Common myeloid progenitor, CD34-positive (primary cell): ENCODE data around the gene PLEKHA6.

ENCODE experiments used
- CTCF ChIA-PET: fragments of 350-600 bp; sonication (Branson Sonifier 250); formaldehyde crosslinking; loops from one replicate; lab custom pipeline; 2021; ENCODE audit warnings: antibody characterized with exemption; lab: Charles Lee
- POLR2A ChIA-PET: fragments of 350-600 bp; sonication (Branson Sonifier 250); formaldehyde crosslinking; loops from one replicate; lab custom pipeline; 2021; ENCODE audit warnings: antibody characterized with exemption; lab: Charles Lee
- DNase-seq, 3 donors: peaks; one replicate each; pipeline versions ENCODE4 v3.0.0 to v3.0.0-alpha.2; 2013
- H3K27ac ChIP-seq, 2 experiments: 1 replicate in 1 of 2; 2 replicates in 1 of 2; pipeline ENCODE4 v1.7.0; 2013; ENCODE audit warnings: inconsistent platforms in 2 of 2, low read length in 2 of 2, mild to moderate bottlenecking in 2 of 2, low read depth in 1 of 2, moderate library complexity in 1 of 2; ENCODE audit not compliant: severe bottlenecking in 2 of 2, insufficient read depth in 1 of 2, poor library complexity in 1 of 2
- H3K27me3 ChIP-seq, 5 experiments: replicated peaks in 2 of 5; 1 replicate in 3 of 5; 2 replicates in 2 of 5; pipeline versions ENCODE4 v1.6.1 to v1.7.0; 2013; ENCODE audit warnings: low read length in 4 of 5, mild to moderate bottlenecking in 2 of 5, moderate library complexity in 2 of 5, inconsistent platforms in 1 of 5; ENCODE audit not compliant: insufficient read depth in 5 of 5, control insufficient read depth in 4 of 5
- H3K36me3 ChIP-seq, 4 experiments: 1 replicate in 2 of 4; 2 replicates in 2 of 4; pipeline versions ENCODE4 v1.6.1 to v1.7.0; 2013; ENCODE audit warnings: low read length in 3 of 4, control low read depth in 1 of 4, mild to moderate bottlenecking in 1 of 4; ENCODE audit not compliant: control insufficient read depth in 4 of 4, insufficient read depth in 4 of 4
- H3K4me1 ChIP-seq, 4 experiments: 1 replicate in 3 of 4; 2 replicates in 1 of 4; pipeline versions ENCODE4 v1.6.1 to v1.7.1; 2013; ENCODE audit warnings: low read length in 3 of 4, mild to moderate bottlenecking in 3 of 4, control low read depth in 1 of 4, inconsistent platforms in 1 of 4, moderate library complexity in 1 of 4; ENCODE audit not compliant: control insufficient read depth in 4 of 4, insufficient read depth in 4 of 4; ENCODE audit errors: control extremely low read depth in 1 of 4
- H3K4me3 ChIP-seq, 7 experiments: 1 replicate in 4 of 7; 2 replicates in 3 of 7; pipeline versions ENCODE4 v1.5.1 to v1.7.0; 2013; ENCODE audit warnings: mild to moderate bottlenecking in 7 of 7, low read length in 6 of 7, moderate library complexity in 6 of 7, inconsistent platforms in 2 of 7, low read depth in 2 of 7, control low read depth in 1 of 7; ENCODE audit not compliant: insufficient read depth in 4 of 7, control insufficient read depth in 1 of 7; ENCODE audit errors: extremely low read depth in 1 of 7
- H3K9me3 ChIP-seq, 5 experiments: 1 replicate in 4 of 5; 2 replicates in 1 of 5; pipeline versions ENCODE4 v1.6.1 to v1.7.1; 2013; ENCODE audit warnings: low read length in 4 of 5, mild to moderate bottlenecking in 2 of 5, inconsistent platforms in 1 of 5, low read depth in 1 of 5, moderate library complexity in 1 of 5; ENCODE audit not compliant: control insufficient read depth in 4 of 5, insufficient read depth in 2 of 5; ENCODE audit errors: control extremely low read depth in 1 of 5
- WGBS: methylation state at CpG from one replicate; pipeline ENCODE4 v1.1.5; 2013; ENCODE audit not compliant: insufficient coverage; 5-methylcytosine and 5-hydroxymethylcytosine counted together

The PLEKHA6 gene

DNA sequence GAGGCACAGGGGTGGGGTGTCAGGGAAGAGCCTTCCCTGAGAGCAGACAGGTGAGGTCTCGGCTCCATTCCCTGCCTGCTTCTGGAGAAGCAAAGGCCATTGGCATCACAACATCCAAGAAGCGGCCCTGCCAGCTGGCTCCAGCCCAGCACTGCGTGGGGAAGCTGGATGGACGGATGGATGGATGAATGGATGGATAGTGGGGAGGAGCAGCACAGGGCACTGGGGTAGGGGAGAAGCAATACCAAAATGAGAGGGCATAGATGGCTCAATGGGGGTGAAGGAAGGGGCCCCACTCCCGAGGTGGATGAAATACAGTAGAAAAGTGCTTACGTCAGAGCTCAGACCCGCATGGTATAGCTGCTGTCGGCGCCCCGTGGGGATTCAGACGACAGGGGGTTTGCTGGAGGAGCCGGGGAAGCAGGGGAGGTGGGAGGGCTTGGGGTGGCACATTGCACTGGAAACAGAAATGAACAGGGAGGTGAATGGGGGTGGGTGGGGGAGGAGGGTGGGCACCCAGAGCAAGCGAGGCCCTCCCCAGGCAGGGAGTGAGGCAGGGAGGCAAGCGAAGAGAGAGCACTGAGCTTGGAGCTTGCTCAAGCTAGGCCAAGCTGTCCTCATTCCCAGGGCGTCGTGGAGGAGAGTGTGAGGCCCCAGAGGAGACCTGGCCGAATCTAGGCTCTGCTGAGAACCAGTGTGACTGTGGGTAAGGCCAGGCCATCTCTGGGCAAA is 136.4 kb downstream of the PLEKHA6 start:
- Histone ChIP-seq H3K4me3 (no peak overlapping the region), H3K27me3 (no peaks in the 10 kb centered on the region), H3K9me3 (no peaks in the 10 kb centered on the region), H3K36me3 (peaks cover 0 to 5% (median under 1%) of the 10 kb centered on the region in 4 experiments), H3K4me1 (peaks cover 0 to 17% (median 9%) of the 10 kb centered on the region in 4 experiments), H3K27ac (no peak overlapping the region)
- WGBS, result 95% methylated on average over 10 of the region's 17 CpGs
- POLR2A ChIA-PET, result no interaction called here
- CTCF ChIA-PET, result interaction anchor here (0.8 to 1.3 kb wide), 2 partner anchors 10 to 140 kb away, joined by 3 to 4 read pairs; partner anchors contain the start of gene GOLT1A
- DNase-seq, result no peak

DNA sequence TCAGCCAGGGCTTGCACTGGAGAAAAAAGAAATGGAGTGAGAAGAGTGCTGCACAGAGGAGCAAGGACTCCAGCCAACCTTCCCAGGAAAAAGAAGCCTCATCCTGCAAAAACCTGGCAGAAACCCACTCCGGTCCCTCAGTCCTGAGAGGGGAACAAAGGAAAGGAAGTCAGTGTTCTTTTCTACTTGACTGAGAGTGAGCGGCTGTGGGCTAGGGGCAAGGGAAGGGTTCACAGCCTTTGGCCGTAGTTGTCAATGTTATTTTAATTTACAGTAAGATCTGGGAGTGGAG is 137.0 kb downstream of the PLEKHA6 start:
- no peak for DNase-seq
- CTCF ChIA-PET, result no interaction called here
- Histone ChIP-seq H3K36me3 (peaks cover 0 to 4% (median 0%) of the 10 kb centered on the region in 4 experiments), H3K4me3 (no peak overlapping the region), H3K27ac (no peak overlapping the region), H3K9me3 (no peaks in the 10 kb centered on the region), H3K4me1 (peaks cover 0 to 19% (median 10%) of the 10 kb centered on the region in 4 experiments), H3K27me3 (no peaks in the 10 kb centered on the region)
- WGBS, result 100% methylated on average over 3 of the region's 3 CpGs
- POLR2A ChIA-PET, result no interaction called here

DNA sequence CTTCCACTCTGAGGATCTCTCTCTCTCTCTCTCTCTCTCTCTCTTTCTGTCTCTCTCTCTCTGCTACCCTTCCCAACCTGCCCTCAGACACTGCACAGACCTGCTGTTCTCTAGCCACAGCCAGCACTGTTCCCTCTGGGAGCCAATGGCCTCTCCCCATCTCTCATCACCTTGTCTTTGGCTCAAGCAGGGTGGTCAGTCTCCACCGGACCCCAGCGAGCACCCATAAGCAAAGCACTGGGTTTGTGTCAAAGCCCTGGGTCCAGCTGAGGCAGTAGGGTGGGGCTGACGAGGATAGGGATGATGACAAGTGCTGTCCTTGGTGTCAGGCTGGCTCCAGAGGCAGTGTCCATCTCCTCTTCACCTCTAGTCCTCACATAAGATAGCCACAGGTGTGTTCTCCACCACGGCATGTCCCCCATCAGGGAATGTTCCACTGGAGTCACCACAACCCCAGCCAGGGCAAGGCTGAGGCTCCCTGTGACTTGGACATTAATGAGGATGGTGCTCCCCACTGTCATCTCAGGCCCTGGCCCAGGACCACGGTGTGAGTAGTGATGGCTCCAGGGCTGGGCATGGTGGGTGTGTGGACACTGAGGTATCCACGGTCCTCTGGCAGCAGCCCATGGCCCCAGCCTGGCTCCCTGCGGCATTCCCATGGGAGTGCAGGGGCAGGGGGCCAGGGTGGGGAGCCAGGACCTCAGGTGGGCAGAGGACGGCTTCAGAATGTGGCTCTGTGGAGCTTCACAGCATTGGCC is 137.5 kb downstream of the PLEKHA6 start:
- H3K27ac ChIP-seq, result no peak overlapping the region
- ChIA-PET CTCF (no interaction called here), POLR2A (no interaction called here)
- no peaks in the 10 kb centered on the region for H3K27me3 ChIP-seq
- no peak overlapping the region for H3K4me3 ChIP-seq
- no peak for DNase-seq
- H3K4me1 ChIP-seq, result peaks cover 0 to 19% (median 10%) of the 10 kb centered on the region in 4 experiments
- peaks cover 0 to 4% (median 0%) of the 10 kb centered on the region in 4 experiments for H3K36me3 ChIP-seq
- no peaks in the 10 kb centered on the region for H3K9me3 ChIP-seq
- 93% methylated on average over 7 of the region's 8 CpGs for WGBS

DNA sequence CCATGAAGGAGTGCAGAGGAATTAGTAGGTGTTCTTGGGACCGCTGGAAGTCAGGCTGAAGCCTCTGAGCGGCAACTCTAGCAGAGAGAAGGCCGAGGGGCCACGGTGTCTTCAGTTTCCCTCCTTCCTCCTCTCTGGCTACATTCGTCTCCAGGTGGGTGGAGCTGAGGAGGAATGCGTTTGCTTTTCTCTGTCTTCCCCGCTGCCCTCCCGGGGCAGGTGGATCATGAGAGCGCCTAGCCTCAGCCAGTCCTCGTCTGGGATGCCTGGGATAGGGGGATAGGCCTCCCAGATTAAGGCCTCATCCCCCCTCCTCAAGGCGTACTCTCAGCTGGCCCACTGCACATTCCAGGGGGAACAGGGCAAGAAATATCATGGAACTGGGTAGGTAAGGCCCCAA is 138.5 kb downstream of the PLEKHA6 start:
- ChIA-PET CTCF (interaction anchor here (0.7 kb wide), 1 partner anchor 186 kb away, joined by 3 read pairs; no protein-coding TSS in a partner anchor), POLR2A (no interaction called here)
- Histone ChIP-seq H3K27ac (no peak overlapping the region), H3K27me3 (no peaks in the 10 kb centered on the region), H3K9me3 (no peaks in the 10 kb centered on the region), H3K36me3 (peaks cover 0 to 4% (median 0%) of the 10 kb centered on the region in 4 experiments), H3K4me3 (no peak overlapping the region), H3K4me1 (peaks cover 0 to 13% (median 9%) of the 10 kb centered on the region in 4 experiments)
- 88% methylated on average over 5 of the region's 11 CpGs for WGBS
- DNase-seq, result no peak

DNA sequence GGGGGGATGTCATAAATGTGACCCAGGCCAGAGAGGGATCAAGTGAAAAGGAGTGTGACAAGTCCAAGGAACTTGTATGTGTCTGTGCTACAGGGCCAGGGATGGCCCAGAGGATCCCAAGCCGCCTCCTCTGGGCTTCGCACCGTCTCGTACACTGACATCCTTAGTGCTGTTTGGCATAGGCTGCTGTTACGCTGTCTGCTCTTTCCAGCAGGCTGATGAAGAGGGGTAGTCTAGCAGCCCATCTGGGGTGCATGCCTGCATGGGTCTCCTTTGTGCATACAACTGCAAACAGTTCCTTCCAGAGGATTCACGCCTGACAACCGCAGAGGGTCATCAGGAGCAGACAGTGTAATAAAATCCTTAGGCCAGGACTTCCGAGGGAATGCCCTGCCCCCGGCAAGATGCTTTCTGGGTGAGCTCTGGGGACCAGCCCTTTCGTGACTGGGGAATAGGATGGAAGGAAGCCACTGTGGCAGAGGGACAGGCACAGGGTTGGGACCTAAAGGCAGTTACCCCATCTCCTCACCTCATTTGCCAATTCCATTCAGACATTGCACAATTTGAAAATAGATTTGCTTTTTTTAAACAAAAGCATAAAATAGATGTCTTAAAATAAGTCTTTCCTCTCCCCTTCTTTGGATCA is 139.6 kb downstream of the PLEKHA6 start:
- WGBS, result 96% methylated on average over 4 of the region's 10 CpGs
- no peak for DNase-seq
- no peak overlapping the region for H3K4me3 ChIP-seq
- H3K36me3 ChIP-seq, result peaks cover 0 to 4% (median 0%) of the 10 kb centered on the region in 4 experiments
- H3K9me3 ChIP-seq, result no peaks in the 10 kb centered on the region
- H3K27me3 ChIP-seq, result no peaks in the 10 kb centered on the region
- H3K4me1 ChIP-seq, result peaks cover 0 to 9% (median 7%) of the 10 kb centered on the region in 4 experiments
- POLR2A ChIA-PET, result no interaction called here
- CTCF ChIA-PET, result interaction anchor here (0.9 to 2.0 kb wide), 3 partner anchors 13 to 143 kb away, joined by 3 to 7 read pairs (median 4); no protein-coding TSS in a partner anchor
- H3K27ac ChIP-seq, result no peak overlapping the region

DNA sequence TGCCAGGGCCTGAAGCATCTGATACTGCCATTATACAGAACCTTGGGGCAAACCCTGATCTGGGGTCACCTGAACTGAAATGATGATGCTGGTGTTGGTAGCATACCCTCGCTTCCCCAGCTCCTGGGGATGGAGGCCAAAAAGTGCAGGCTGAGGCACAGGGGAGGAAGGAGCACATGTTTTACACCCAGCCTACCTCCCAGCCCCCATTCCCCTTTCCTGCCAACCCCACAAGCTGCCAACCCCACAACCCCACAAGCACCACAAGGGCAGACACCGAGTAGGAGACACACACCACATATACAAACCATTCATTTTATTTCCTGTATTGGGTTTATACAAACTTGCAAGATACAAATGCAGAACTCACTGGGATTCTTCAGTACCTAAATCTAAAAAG is 141.2 kb downstream of the PLEKHA6 start:
- Histone ChIP-seq H3K36me3 (peaks cover 0 to 4% (median 0%) of the 10 kb centered on the region in 4 experiments), H3K27me3 (no peaks in the 10 kb centered on the region), H3K9me3 (no peaks in the 10 kb centered on the region), H3K4me1 (peaks cover 0 to 17% (median 14%) of the 10 kb centered on the region in 4 experiments), H3K4me3 (no peak overlapping the region), H3K27ac (no peak overlapping the region)
- no CpG with 5 or more reads among the region's 2 CpGs for WGBS
- POLR2A ChIA-PET, result interaction anchor here (0.5 kb wide), 1 partner anchor 416 kb away, joined by 4 read pairs; no protein-coding TSS in a partner anchor
- DNase-seq, result peak in 2 of 3 donors; percentile 23 to 25
- CTCF ChIA-PET, result interaction anchor here (1.8 to 2.0 kb wide), 3 partner anchors 11 to 56 kb away, joined by 3 to 7 read pairs (median 6); no protein-coding TSS in a partner anchor
